GM18858 (cell line): ENCODE measurements around the gene COL4A5.
"Not testable (repeated sequence)": the region's sequence is repeated elsewhere in the genome, so short reads cannot be mapped to it uniquely, and the experiment has no call there.

Experiments
- ATAC-seq: cut with Tn5 transposase; IDR thresholded peaks from one replicate; pipeline ENCODE4 v1.9.1; 2021; ENCODE audit not compliant: unreplicated experiment

Gene COL4A5

DNA sequence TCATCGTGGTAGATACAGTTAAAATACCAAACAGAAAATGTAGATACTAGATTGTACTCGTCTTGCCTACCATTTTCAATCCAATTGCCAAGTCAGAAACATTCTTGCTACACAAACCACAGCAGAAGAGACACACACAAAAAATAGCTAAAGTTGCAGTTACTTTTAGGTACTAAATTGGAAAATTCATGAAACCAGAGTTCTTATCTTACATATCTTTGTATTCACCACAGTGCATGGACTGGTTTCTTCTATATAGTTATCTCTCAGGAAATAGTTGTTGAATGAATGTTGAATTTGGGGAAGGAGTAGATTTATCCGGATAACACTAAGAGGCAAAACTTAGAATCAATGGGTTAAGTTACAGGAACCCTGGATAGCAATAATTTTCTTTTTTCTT lies 14.2 kb downstream of the COL4A5 start:
- ATAC-seq = no peak

DNA sequence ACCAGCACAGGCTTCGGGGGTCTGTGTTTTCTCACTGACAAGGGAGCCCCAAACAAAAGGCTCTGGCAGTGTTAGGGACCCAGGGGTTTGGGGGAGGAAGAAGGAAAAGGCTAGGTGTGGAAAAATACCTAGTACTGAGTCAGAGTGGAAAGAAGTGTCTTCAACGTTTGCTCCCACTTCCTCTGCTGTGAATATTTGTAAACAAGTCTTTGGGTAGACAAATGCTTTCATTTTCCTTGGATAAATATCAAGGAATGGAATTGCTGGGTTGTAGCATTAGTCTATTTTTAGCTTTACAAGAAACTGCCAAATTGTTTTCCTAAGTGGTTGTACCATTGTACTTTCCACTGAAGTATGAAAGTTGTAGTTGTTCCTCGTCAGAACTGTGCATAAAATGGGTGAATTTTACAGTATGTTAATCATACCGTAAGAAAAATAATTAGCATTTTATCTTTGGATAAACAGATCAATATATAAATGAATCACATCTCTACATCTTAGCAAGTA lies 17.4 kb downstream of the COL4A5 start:
- no peak for ATAC-seq

DNA sequence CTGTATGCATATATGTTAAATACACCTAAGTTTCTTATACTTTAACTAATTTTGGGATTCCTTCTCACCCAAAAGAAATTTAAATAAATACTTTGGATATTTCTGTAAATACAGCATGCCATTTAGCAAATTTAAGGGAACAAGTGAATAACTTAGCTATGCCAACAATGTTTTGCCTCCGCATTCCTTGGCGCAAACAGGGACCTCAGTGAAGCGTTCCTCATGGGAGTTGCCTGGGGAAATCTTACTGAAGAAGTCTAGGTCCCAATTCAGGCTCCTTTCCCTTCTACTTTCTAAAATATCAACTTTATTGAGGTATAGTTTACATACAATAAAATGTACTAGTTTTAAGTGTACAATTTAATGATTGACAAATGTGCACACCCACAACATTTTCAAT lies 25.0 kb downstream of the COL4A5 start:
- ATAC-seq = no peak

DNA sequence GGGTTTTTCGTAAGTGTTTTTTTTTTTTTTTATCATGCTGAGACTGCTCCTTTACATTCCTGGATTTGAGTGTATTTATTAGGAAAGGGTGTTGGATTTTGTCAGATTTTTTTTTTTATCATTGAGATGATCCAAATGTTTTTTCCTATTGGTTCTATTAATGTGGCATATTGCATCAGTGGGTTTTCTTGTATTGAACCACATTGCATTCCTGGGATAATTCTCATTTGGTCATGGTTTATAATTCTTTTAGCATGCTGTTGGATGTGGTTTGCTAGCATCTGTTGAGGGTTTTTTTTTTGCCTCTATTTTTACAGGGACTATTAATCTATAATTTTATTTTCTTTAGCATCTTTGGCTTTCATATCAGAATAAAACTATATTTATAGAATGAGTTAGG lies 28.8 kb downstream of the COL4A5 start:
- no peak for ATAC-seq

GRCh38 chrX:108473979-108474378 lies 34.3 kb downstream of the COL4A5 start:
- ATAC-seq = no peak

DNA sequence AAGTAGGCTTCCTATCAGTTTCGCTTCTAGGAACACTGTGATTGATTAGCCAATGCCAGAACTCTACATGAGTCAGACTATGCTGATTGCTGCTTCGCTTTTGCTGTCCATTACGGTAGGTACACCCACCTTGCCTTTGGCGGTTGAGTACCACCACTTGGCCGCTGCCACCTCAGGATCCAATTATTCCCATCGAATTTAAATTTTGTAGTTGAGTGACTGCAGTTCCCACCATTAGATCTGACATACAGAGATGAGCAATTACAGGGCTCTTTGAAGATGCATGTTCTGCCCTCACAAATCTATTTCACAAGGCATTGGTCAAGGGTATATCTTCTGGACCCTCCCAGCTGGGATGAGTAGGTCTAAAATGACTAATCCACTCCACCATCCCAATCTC lies 41.9 kb downstream of the COL4A5 start:
- ATAC-seq = not testable (repeated sequence)

DNA sequence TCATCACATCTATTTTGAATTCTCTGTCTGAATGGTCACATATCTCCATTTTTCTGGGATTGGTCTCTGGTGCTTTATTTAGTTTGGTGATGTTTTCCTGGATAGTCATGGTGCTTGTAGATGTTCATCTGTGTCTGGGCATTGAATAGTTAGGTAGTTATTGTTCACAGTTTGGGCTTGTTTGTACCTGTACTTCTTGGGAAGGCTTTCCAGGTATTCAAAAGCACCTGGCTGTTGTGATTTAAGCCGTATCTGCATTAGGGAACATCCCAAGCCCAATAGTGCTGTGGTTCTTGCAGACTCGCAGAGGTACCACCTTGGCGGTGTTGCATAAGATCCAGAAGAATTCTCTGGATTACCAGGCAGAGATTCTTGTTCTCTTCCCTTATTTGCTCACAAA lies 44.6 kb downstream of the COL4A5 start:
- ATAC-seq = no peak

GRCh38 chrX:108485960-108486359 lies 46.3 kb downstream of the COL4A5 start:
- ATAC-seq = no peak

- no peak for ATAC-seq
These were observed 54.9 kb downstream of the COL4A5 start for GRCh38 chrX:108494406-108495090.

GRCh38 chrX:108511721-108512120 lies 72.1 kb downstream of the COL4A5 start:
- ATAC-seq = no peak

DNA sequence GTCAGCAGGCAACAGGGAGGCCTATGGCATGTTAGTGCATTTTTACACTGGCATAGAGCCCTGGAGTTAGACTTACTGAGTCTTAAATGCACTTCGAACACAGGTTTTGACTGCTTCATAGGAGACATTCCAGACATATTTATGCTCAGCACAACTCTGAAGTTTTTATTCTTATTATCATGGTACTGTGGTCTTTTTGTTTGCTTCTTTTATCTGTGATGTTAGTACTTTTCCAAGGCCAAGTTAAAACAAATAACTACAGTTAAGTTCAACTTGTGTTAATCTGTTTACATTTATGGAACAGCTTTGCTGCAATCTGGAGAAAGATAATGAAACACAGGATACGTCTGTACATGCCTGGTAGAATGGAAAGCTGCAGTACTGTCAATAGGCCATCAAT lies 76.5 kb downstream of the COL4A5 start:
- ATAC-seq = no peak

DNA sequence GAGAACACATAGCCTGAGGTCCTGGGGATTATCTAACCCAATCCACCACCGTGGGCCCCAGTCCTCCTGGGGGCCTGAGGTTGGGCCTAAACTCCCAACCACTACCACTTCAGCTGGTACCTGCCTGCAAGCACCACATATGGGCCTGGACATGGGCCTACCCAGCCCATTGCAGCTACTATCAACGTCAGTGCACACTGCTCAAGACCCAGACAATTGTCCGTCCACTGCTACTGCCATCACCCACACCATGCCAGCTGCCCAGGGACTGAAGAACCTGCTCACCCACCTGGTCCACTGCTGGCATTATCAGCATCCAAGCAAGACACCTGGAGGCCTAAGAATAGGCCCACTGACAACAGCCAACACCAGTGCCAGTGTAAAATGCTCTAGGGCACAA lies 88.1 kb downstream of the COL4A5 start:
- ATAC-seq = no peak

DNA sequence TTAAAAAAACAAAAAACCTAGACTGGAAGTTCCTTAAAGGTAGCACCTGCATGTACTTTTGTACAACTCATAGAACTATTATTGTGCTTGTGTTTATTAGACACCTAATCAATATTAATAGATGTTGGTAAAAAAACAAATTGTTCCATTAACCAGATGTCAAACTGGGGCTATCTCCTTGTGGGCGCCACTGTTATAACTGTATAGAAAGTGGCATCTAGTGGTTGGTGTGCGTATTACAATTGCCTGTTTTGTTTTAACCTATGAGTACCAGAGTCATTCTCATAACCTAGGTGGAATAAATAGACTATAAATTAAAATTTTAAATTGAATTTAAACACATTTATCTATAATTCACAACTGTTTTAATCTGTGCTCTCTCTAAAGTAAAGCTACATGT lies 97.4 kb downstream of the COL4A5 start:
- peak; percentile 93 for ATAC-seq

GRCh38 chrX:108541286-108541685 lies 101.6 kb downstream of the COL4A5 start:
- ATAC-seq = no peak

- ATAC-seq = no peak
These were observed 117.9 kb downstream of the COL4A5 start for GRCh38 chrX:108557580-108557979.

DNA sequence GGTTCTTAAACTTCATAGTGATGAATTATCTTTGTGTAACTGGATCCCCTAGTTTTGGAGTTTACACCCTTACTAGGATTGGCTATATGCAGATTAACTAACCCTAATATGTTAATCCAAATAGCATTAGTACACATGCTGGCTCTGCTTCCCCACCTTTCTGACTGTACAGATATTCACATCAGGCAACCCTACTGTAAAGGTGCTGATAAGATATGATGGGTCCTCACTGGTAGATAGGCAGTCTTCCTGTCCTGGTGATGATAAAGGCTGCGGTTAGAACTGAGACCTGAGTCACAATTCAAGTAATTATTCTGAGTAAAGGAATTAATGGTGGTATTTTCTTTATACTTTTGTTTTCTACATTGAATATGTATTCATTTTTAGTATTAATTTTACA lies 118.6 kb downstream of the COL4A5 start:
- no peak for ATAC-seq

DNA sequence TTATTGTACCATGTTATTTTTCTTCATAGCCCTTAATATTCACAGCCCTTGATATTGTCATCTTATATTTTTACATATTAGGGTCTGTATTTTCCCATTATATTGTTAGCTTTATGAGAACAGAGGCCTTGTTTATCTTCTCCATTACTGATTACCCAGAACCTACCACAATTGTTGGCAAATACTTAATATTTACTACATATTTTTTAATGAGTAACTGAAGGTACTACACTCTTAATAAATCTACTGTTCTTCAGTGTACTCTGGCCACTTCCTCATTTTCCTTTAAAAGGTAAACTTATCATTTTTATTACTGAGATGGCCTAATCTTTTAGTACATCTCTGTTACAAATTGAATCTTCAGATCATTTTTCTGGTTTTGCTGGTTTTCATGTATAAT lies 133.5 kb downstream of the COL4A5 start:
- ATAC-seq = no peak

- no peak for ATAC-seq
These were observed 142.5 kb downstream of the COL4A5 start for GRCh38 chrX:108582151-108582550.

- ATAC-seq = no peak
These were observed 145.1 kb downstream of the COL4A5 start for GRCh38 chrX:108584617-108585211.

DNA sequence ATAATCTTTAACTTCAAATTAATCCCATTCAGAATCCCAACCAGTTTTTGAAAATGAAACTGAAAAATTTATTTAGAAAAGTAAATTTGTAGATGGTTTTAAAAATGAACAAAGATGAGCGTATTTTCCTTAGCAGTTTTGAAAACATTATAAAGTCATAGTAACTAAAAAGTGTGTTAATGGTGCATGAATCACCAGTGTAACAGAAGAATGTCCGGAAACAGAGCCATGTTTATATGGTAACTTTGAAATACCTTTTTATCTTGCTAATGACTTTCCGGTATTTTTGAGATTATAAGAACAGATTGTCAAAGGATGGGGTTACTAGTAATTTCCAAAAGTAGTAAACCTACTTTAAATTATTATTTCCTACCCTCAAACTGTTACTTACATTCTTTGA lies 150.9 kb downstream of the COL4A5 start:
- no peak for ATAC-seq

GRCh38 chrX:108601276-108601675 lies 161.6 kb downstream of the COL4A5 start:
- no peak for ATAC-seq

GRCh38 chrX:108610141-108610540 lies 170.5 kb downstream of the COL4A5 start:
- ATAC-seq = no peak

DNA sequence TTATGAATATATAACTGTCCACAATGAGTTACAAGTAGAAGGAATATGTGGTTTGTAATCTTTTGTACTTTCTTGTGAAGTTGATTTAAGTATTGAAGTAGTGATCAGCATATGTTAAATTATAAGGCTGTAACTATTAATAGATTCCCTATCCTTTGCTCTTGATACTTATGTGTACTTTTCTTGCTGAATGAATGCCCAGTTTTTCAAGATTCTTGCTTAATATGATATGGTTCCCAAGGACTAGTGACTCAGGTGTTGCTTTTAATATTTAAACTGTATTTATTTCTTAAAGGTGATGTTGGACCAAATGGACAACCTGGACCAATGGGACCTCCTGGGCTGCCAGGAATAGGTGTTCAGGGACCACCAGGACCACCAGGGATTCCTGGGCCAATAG lies 175.0 kb downstream of the COL4A5 start:
- no peak for ATAC-seq
